Stimulated activated CD4-positive, alpha-beta T cell treated with anti-CD3 and anti-CD28 coated beads, Interleukin-15, amount 100 ng/mL, for 1 hour (primary cell): ENCODE data around the gene SPSB2.
"Not testable (repeated sequence)": the region's sequence is repeated elsewhere in the genome, so short reads cannot be mapped to it uniquely, and the experiment has no call there.

ENCODE experiments used
- DNase-seq, 2 donors: peaks; one replicate each; pipeline ENCODE4 v3.0.0-alpha.2; 2020; ENCODE audit warnings: low read depth in 1 of 2, low spot score in 1 of 2

Gene SPSB2

GRCh38 chr12:6871052-6871957 lies 1.8 kb downstream of the SPSB2 start:
- no peak for DNase-seq

GRCh38 chr12:6870304-6870703 lies 2.8 kb downstream of the SPSB2 start:
- not testable (repeated sequence) for DNase-seq

GRCh38 chr12:6869049-6870021 lies 3.8 kb downstream of the SPSB2 start:
- peak; percentile 66 to 76 for DNase-seq

- no peak for DNase-seq
Measured at GRCh38 chr12:6868211-6869048, 4.7 kb downstream of the SPSB2 start.

GRCh38 chr12:6867413-6868210 lies 5.5 kb downstream of the SPSB2 start, which contains the start of gene TPI1:
TSS of gene TPI1 (plus strand) at chr12:6867531. CDS start at chr12:6867567, 36 bp downstream.
- DNase-seq = peak; percentile 61 to 74

- DNase-seq = no peak
Measured at GRCh38 chr12:6866920-6867412, 6.1 kb downstream of the SPSB2 start.

GRCh38 chr12:6866163-6866919 lies 6.8 kb downstream of the SPSB2 start:
- DNase-seq = no peak

- DNase-seq = not testable (repeated sequence)
Measured at GRCh38 chr12:6865307-6865706, 7.8 kb downstream of the SPSB2 start.

GRCh38 chr12:6863586-6864321 lies 9.3 kb downstream of the SPSB2 start:
- no peak for DNase-seq

- DNase-seq = no peak
Measured at GRCh38 chr12:6863033-6863432, 10.1 kb downstream of the SPSB2 start.

- DNase-seq = no peak
Measured at GRCh38 chr12:6861391-6861790, 11.7 kb downstream of the SPSB2 start.

GRCh38 chr12:6860942-6861341 lies 12.2 kb downstream of the SPSB2 start:
- DNase-seq = no peak

- no peak for DNase-seq
Measured at GRCh38 chr12:6860116-6860515, 13.0 kb downstream of the SPSB2 start.

GRCh38 chr12:6858799-6859198 lies 14.3 kb downstream of the SPSB2 start:
- no peak for DNase-seq

- no peak for DNase-seq
Measured at GRCh38 chr12:6855322-6855721, 17.8 kb downstream of the SPSB2 start.

- DNase-seq = no peak
Measured at GRCh38 chr12:6854036-6854435, 19.1 kb downstream of the SPSB2 start.

GRCh38 chr12:6853626-6854025 lies 19.5 kb downstream of the SPSB2 start:
- no peak for DNase-seq

- DNase-seq = peak; percentile 14 to 57
Measured at GRCh38 chr12:6852651-6853354, 20.3 kb downstream of the SPSB2 start.
